Measurements from ENCODE around the gene ZNF25. TPM values are rescaled to one million over a fixed set of nuclear protein-coding genes. Genes with fewer than 3 reads are reported as not detected.
"Not testable (repeated sequence)": the region's sequence is repeated elsewhere in the genome, so short reads cannot be mapped to it uniquely, and the experiment has no call there.

Gene ZNF25
- 1.3 TPM for total RNA-seq

- peak; percentile 97 to 100 (median 100) for DNase-seq (ENCODE audit: low read depth in 2 of 3, low spot score in 2 of 3)
Measured at GRCh38 chr10:37976091-37976879, at the start of gene ZNF25. ZNF25 (minus strand) TSS chr10:37976647; CDS start chr10:37971722, 4,925 bp downstream.

DNA sequence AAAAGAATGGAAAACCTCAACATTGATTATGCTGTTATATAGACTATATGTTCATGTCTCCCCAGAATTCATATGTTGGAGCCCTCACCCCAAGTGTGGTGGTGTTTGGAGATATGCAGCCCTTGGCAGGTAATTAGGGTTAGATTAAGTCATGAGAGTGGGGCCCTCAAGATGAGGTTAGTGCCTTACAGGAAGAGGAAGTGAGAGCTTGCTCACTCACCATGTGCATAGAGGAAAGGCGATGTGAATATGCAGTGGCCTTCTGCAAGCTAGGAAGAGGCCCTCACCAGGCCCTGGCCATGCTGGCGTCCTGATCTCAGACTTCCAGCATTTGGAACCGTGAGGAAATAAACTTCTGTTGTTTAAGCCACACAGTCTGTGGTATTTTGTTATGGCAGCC lies 48.8 kb upstream of the ZNF25 start:
- DNase-seq (ENCODE audit: low read depth in 2 of 3, low spot score in 2 of 3), result no peak

- DNase-seq (ENCODE audit: low read depth in 2 of 3, low spot score in 2 of 3), result not testable (repeated sequence)
Measured at GRCh38 chr10:38019124-38019523, 42.7 kb upstream of the ZNF25 start.

GRCh38 chr10:38016354-38016753 lies 39.9 kb upstream of the ZNF25 start:
- DNase-seq (ENCODE audit: low read depth in 2 of 3, low spot score in 2 of 3), result no peak

DNA sequence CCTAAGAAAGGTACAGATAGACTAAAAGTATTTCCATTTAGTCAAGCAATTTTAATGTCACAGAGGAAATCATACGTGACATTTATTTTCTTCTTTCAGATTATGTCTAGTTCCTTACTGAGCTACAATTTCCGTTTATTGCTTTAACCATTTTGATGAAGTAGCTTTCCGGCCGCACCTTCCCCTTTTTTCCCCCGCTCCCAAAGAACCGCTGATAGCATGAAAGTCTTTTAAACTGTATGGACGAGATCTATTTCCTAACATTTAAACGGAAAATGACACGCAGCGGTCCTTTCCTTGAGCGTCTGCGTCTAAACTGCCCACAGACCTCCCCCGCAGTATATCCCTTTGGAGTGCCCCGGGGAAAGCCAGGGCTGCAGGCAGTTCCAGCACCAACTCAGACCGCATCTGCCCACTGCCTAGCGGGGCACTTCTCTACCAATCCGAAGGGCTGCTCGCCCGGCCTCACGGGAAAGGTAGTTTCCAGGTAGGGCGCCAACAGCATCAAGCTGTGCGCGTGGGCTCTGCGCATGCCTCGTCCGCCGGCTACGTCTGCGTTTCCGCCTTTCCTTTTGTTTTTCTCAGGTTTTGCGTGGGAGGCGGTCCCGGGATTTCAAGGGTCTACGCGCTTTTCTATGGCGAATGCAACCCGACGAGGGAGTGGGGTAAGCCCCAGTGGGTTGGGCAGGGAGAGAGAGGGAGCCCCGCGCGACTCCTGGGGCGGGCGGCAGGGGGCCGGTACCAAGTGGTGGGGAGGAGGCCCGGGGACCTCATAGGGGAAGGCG lies 33.9 kb upstream of the ZNF25 start, which contains the start of gene ZNF33A:
ZNF33A (plus strand) TSS at position 557 of the 785 bp plus-strand sequence. CDS start 1,667 bp downstream, outside the sequence.
- peak; percentile 87 to 96 (median 93) for DNase-seq (ENCODE audit: low read depth in 2 of 3, low spot score in 2 of 3)

DNA sequence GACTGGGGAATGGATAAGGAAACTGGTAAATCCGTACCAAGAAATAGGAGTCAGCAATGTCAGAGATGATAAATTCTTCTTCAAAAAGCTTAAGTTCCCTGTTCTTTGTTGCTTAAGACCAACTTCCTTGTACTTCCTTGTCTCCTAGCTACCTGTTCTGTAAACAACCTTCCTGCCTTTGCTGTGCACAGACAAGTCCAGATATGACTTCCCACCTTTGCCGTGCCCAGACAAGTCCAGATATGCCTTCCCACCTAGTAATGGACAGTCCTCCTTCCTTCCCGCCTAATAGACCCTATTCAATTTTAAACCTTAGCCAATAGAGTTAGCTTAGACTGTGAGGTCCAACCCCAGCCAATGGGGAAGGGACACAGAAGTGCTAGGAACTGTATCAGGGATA lies 31.5 kb upstream of the ZNF25 start:
- DNase-seq (ENCODE audit: low read depth in 2 of 3, low spot score in 2 of 3), result no peak

DNA sequence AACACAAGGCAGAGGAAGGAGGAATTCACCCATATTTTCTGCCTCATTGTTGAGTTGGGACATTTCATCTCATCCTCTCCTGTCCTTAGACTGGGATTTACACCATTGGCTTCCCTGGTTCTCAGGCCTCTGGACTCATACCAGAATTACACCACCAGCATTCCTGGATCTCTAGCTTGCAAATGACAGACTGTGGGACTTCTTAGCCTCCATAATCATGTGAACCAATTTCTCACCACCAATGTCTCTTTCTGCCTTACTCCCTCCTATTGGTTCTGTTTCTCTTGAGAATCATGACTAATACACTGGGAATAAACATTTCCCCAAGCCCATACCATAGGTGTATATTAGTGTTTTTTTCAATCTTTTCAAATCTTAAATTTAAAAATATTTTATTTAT lies 31.1 kb upstream of the ZNF25 start:
- DNase-seq (ENCODE audit: low read depth in 2 of 3, low spot score in 2 of 3), result no peak

GRCh38 chr10:38003588-38003987 lies 27.1 kb upstream of the ZNF25 start:
- no peak for DNase-seq (ENCODE audit: low read depth in 2 of 3, low spot score in 2 of 3)

GRCh38 chr10:38003026-38003425 lies 26.6 kb upstream of the ZNF25 start:
- DNase-seq (ENCODE audit: low read depth in 2 of 3, low spot score in 2 of 3), result no peak

GRCh38 chr10:38000474-38000873 lies 24.0 kb upstream of the ZNF25 start:
- DNase-seq (ENCODE audit: low read depth in 2 of 3, low spot score in 2 of 3), result not testable (repeated sequence)

DNA sequence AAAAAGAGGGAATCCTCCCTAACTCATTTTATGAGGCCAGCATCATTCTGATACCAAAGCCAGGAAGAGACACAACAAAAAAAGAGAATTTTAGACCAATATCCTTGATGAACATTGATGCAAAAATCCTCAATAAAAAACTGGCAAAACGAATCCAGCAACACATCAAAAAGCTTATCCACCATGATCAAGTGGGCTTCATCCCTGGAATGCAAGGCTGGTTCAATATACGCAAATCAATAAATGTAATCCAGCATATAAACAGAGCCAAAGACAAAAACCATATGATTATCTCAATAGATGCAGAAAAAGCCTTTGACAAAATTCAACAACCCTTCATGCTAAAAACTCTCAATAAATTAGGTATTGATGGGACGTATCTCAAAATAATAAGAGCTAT lies 22.5 kb upstream of the ZNF25 start:
- not testable (repeated sequence) for DNase-seq (ENCODE audit: low read depth in 2 of 3, low spot score in 2 of 3)

- DNase-seq (ENCODE audit: low read depth in 2 of 3, low spot score in 2 of 3), result no peak
Measured at GRCh38 chr10:37992083-37992482, 15.6 kb upstream of the ZNF25 start.

GRCh38 chr10:37991655-37992054 lies 15.2 kb upstream of the ZNF25 start:
- DNase-seq (ENCODE audit: low read depth in 2 of 3, low spot score in 2 of 3), result no peak

DNA sequence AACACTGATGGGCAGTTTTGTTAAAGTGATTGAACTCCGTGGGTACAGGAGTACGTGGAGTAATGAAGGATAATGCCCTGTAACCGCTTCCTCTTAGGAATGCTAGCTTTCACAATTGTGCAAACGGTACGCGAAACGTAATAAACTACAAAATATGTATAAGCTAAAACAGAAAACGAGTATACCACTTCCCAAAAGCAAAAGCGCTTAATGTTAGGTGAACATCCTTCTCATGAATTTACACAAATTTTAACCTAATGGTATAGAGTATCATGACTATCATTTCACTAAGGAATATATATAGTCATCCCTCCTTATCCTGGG lies 395 bp upstream of the ZNF25 start:
- no peak for DNase-seq (ENCODE audit: low read depth in 2 of 3, low spot score in 2 of 3)

- DNase-seq (ENCODE audit: low read depth in 2 of 3, low spot score in 2 of 3), result peak in 2 of 3 donors; percentile 10 to 37
Measured at GRCh38 chr10:37975401-37975991, 951 bp downstream of the ZNF25 start.

DNA sequence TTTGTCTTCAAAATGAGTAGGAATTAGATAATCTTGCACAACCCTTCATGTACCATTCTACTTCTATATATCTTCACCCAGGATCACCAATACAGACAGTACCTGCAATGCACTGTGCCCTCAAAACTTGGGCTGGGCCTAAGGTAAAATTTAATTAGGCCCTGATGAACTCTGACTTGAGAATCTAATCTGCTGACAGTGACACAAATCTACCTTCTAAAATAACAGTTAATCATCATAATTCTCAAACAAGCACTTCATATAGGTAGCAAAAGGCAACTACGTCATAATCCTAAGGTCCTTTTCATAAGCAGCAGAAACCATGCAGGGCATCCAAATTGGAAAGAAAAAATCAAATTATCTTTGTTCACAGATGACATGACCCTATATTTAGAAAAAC lies 4.1 kb downstream of the ZNF25 start:
- no peak for DNase-seq (ENCODE audit: low read depth in 2 of 3, low spot score in 2 of 3)

DNA sequence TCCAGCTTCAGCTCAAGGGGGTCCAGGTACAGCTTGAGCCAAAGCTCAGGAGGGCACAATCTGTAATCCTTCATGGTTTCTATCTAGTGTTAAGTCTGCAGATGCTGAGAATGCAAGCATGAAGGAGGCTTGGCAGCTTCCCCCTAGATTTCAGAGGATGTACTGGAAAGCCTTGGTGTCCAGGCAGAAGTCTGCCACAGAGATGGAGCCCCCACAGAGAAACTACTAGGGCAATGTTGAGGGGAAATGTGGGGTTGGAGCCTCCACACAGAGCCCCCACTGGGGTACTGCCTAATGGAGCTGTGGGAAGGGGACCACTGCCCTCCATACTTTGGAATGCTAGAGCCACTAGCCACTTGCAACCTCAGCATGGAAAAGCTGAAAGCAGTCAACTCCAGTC lies 11.4 kb downstream of the ZNF25 start:
- DNase-seq (ENCODE audit: low read depth in 2 of 3, low spot score in 2 of 3), result no peak

DNA sequence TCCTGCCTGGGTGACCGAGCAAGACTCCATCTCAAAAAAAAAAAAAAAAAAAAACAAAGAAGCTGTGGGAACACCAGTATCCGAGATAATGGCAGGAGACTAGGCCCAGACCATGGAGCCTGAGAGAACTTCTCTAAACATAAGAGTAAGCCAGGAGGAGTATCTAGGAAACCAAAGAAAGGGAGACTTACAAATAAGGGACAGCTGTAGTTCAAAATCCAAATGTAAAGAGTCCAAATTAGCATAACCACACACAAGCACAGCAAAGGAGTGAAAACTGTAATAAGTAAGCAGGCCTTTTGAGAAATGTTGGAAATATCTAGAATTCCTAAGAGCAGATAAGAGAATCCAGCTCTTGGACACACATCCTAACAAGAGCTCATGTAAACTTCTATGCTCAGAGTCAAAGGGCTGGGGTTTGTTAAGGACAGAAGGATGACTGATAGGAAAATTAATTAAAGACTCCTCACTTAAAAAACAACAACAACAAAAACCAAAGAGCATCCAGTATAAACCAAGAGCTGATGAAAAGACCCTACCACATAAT lies 15.8 kb downstream of the ZNF25 start:
- no peak for DNase-seq (ENCODE audit: low read depth in 2 of 3, low spot score in 2 of 3)

DNA sequence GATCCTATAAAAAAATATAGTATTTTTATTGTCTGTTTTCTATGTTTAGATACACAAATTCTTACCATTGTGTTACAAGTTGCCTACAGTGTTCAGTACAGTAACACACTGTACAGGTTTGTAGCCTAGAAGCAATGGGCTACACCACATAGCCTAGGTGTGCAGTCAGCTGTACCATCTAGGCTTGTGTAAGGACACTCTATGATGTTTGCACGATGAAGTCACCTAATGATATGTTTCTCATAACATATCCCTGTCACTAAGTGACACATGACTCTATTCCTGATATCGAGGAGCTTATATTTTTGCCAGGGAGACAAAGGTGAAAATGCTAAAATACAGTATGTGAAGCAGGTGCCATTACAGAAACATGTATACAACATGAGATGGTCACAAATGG lies 18.6 kb downstream of the ZNF25 start:
- DNase-seq (ENCODE audit: low read depth in 2 of 3, low spot score in 2 of 3), result no peak

DNA sequence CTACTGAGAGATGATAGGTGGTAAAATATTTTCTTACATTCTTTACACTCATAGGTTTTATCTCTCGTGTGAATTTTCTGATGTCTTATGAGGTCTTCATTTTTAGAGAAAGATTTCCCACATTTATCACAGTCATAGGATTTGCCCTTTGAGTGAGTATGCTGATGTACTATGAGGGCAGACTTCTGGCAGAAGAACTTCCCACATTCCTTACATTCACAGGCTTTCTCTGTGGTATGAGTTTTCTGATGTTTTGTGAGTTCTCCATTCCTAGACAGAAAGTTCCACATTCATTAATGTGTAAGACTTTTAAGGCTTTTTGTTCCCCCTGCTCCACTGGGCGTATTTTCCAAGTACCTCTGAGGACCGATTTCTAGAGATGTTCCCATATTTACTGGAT lies 23.5 kb downstream of the ZNF25 start:
- DNase-seq (ENCODE audit: low read depth in 2 of 3, low spot score in 2 of 3), result no peak

DNA sequence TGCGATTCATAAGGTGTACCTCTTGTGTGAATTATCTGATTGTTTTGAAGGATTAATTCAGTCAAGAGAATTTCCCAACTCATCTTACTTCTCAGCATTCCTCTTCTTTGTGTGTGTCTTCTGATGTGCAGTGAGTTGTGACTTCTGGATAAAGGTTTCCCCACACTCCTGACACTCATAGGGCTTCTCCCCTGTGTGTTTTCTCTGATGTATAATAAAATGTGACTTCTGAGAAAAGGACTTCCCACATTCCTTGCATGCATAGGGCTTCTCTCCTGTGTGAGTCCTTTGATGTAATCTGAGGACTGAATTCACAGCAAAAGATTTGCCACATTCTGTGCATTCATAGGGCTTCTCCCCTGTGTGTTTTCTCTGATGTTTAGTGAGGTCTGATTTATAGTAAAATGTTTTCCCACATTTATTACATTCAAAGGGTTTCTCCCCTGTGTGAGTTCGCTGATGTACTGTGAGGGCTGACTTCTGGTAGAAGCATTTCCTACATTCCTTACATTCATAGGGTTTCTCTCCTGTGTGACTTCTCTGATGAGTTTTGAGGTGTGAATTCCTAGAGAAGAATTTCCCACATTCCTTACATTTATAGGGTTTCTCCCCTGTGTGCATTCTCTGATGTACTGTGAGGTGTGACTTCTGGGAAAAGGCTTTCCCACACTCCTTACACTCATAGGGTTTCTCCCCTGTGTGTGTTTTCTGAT lies 24.2 kb downstream of the ZNF25 start:
- DNase-seq (ENCODE audit: low read depth in 2 of 3, low spot score in 2 of 3), result no peak
